ENCODE results near the gene ATP13A3.
A peak's percentile ranks its signal among the peaks of the same experiment; 100 is the strongest.

ATP13A3 gene

DNA sequence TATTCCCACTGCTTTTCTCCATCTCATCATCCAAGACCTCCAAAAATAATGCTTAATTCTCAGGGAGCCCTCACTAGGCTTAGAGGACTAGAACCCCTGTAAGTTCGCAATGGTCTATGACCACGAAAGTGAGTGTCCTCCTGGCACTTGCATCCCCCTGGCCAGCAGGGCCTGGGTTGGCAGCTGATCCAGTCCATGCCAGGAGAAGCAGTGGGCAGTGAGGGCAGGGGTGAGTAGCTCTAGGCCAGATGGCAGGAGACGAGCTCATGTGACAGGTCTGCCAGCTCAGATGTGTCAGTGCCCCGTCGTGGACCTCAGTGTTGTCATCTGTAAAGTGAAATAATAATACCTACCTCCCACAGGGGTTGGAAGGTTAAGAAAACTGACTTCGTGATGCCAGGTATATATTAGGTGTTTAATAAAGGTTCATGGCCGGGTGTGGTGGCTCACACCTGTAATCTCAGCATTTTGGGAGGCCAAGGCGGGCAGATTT, 98.8 kb downstream of the ATP13A3 start:
- in situ Hi-C loops (cut with MboI; ENCODE audit: low sequenced_read_pairs, unreplicated experiment): no loop called here
- TF ChIP-seq, protein P1, sequence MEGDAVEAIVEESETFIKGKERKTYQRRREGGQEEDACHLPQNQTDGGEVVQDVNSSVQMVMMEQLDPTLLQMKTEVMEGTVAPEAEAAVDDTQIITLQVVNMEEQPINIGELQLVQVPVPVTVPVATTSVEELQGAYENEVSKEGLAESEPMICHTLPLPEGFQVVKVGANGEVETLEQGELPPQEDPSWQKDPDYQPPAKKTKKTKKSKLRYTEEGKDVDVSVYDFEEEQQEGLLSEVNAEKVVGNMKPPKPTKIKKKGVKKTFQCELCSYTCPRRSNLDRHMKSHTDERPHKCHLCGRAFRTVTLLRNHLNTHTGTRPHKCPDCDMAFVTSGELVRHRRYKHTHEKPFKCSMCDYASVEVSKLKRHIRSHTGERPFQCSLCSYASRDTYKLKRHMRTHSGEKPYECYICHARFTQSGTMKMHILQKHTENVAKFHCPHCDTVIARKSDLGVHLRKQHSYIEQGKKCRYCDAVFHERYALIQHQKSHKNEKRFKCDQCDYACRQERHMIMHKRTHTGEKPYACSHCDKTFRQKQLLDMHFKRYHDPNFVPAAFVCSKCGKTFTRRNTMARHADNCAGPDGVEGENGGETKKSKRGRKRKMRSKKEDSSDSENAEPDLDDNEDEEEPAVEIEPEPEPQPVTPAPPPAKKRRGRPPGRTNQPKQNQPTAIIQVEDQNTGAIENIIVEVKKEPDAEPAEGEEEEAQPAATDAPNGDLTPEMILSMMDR (IDR thresholded peaks at IDR 0.05; ENCODE audit: borderline replicate concordance, control extremely low read depth, extremely low read depth, insufficient read depth, missing control alignments): no peak

DNA sequence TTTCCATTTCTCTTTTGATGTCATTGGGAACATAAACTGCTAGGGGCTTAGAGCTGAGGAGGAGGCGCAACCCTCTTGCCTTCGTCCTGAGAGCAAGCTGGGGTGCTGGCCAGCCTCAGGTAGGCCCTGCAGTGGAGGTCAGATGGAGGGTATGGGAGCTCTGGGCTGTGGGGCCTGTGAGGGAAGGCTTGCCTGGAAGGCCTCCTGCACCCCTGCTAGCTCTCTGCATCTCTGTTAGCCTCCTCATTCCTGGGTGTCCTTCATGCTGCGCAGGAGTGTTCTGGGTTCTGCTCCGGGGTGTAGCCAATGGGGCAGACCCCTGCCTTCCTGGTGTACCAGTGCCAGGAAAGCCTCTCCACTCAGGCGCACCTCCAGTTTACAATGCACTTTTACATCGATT, 99.5 kb downstream of the ATP13A3 start:
- TF ChIP-seq, protein P1 (IDR thresholded peaks at IDR 0.05; ENCODE audit: borderline replicate concordance, control extremely low read depth, extremely low read depth, insufficient read depth, missing control alignments): no peak
- in situ Hi-C loops (cut with MboI; ENCODE audit: low sequenced_read_pairs, unreplicated experiment): no loop called here
- DNase-seq (ENCODE audit: low spot score): peak; percentile 6

More for the DNA sequence above, 98.8 kb downstream of the ATP13A3 start:
- no peak for DNase-seq (ENCODE audit: low spot score)

DNA sequence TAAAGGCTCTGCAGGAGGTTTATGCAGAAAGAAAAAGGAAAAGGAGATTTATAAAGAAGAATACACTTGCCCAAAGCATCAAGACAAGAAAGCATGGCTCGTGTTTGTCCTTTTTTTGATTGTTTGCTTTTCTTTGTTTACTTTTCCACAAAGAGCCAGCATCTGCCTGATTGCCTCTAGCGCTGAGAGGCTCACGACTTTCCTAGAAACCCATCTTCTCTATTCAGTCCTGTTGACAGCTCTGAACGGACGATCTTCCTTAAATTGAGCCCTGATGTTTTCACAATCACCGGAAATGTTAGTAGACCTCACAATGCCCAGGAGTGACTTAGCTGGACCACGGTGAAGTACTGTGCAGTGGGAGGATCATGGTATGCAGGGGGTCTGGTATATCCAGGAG, 100.2 kb downstream of the ATP13A3 start:
- DNase-seq (ENCODE audit: low spot score): no peak
- TF ChIP-seq, protein P1 (IDR thresholded peaks at IDR 0.05; ENCODE audit: borderline replicate concordance, control extremely low read depth, extremely low read depth, insufficient read depth, missing control alignments): no peak
- in situ Hi-C loops (cut with MboI; ENCODE audit: low sequenced_read_pairs, unreplicated experiment): no loop called here

DNA sequence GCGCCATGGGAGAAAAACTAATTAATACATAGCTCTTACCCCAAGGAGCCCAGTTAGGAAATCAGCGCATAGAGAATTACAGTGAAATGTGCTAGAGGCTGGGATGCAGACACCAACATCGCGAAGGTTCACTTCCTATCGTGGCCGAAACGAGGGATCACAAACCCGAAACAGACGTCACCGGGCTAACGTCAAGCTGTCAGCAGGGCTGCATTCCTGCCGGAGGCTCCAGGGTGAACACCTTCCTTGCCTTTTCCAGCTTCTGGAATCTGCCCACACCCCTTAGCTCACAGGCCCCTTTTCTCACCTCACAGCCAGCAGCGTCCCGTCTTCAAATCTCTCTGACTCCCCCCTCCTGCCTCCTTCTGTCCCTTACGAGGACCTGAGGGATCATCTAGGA, 100.7 kb downstream of the ATP13A3 start:
- TF ChIP-seq, protein P1 (IDR thresholded peaks at IDR 0.05; ENCODE audit: borderline replicate concordance, control extremely low read depth, extremely low read depth, insufficient read depth, missing control alignments): no peak
- in situ Hi-C loops (cut with MboI; ENCODE audit: low sequenced_read_pairs, unreplicated experiment): no loop called here
- DNase-seq (ENCODE audit: low spot score): no peak

DNA sequence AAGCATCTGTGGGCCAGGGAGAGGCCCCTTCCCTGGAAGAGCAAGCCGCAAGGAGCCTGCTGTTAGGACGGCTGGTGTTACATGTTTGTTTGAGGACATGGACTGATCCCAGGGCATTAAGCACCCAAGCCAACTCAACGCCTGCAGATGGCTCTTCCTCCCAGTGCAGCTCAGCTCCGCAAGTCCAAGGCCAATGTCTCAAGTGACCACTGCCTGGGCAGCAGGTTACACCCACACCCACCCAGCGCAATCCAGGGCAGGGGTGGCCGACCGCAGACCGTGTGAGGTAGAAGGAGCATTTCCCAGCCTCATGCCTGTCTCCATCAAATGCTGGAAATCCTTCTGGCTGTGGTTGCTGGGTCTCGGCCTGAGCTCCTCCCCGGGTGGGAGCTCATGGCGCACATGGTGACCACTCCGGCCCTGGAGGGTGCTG, 102.2 kb downstream of the ATP13A3 start:
- no peak for DNase-seq (ENCODE audit: low spot score)
- TF ChIP-seq, protein P1 (IDR thresholded peaks at IDR 0.05; ENCODE audit: borderline replicate concordance, control extremely low read depth, extremely low read depth, insufficient read depth, missing control alignments): no peak
- in situ Hi-C loops (cut with MboI; ENCODE audit: low sequenced_read_pairs, unreplicated experiment): no loop called here

DNA sequence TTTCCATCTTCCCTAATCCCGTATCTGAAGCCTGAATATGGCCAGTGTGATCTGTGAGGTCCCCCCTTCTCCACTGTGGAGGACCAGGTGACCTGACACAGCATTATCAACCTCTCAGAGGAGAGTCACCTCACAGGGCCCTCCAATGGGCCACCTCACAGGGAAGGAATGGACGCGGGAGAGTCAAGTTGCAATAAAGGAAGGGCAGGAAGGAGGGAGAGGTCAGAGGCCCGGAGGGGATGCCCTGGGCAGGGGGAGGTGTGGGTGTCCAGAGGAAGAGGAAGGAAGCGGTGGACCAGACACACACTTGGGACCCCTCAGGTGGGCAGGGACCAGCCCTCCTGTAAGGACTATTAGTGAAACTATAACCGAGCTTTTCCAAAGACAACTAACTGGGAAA, 102.6 kb downstream of the ATP13A3 start:
- no peak for DNase-seq (ENCODE audit: low spot score)
- in situ Hi-C loops (cut with MboI; ENCODE audit: low sequenced_read_pairs, unreplicated experiment): no loop called here
- TF ChIP-seq, protein P1 (IDR thresholded peaks at IDR 0.05; ENCODE audit: borderline replicate concordance, control extremely low read depth, extremely low read depth, insufficient read depth, missing control alignments): no peak
